MM.1S (cell line): Measurements from ENCODE around the gene MGAT2.

Experiments used
- DNase-seq: peaks from one replicate; pipeline ENCODE4 v3.0.0-alpha.2; 2015
- H2AFZ ChIP-seq: fragments of 300-600 bp; sonication (generic); 2 replicates; pipeline ENCODE4 v1.6.0; 2016; ENCODE audit warnings: antibody characterized with exemption, low read length
- H3F3A ChIP-seq: fragments of 300-600 bp; sonication (generic); 2 replicates; pipeline ENCODE4 v1.6.1; 2016; ENCODE audit warnings: mild to moderate bottlenecking, antibody characterized with exemption, low read length, moderate library complexity, mixed read lengths; ENCODE audit not compliant: insufficient read depth
- H3K27ac ChIP-seq: fragments of 300-600 bp; sonication (generic); 2 replicates; pipeline ENCODE4 v1.5.1; 2016; ENCODE audit warnings: mild to moderate bottlenecking, low read length
- H3K27me3 ChIP-seq: fragments of 300-600 bp; sonication (generic); replicated peaks from 2 replicates; pipeline ENCODE4 v1.6.0; 2016; ENCODE audit warnings: low read length; ENCODE audit not compliant: insufficient read depth
- H3K36me3 ChIP-seq: fragments of 300-600 bp; sonication (generic); replicated peaks from 2 replicates; pipeline ENCODE4 v1.6.1; 2016; ENCODE audit warnings: mild to moderate bottlenecking, low read length, mixed read lengths; ENCODE audit not compliant: insufficient read depth
- H3K4me1 ChIP-seq: fragments of 300-600 bp; sonication (generic); 2 replicates; pipeline ENCODE4 v1.6.1; 2016; ENCODE audit warnings: low read length, mixed read lengths
- H3K4me2 ChIP-seq: fragments of 300-600 bp; sonication (generic); 2 replicates; pipeline ENCODE4 v1.6.0; 2016; ENCODE audit warnings: low read depth, low read length
- H3K4me3 ChIP-seq: fragments of 300-600 bp; sonication (generic); 2 replicates; pipeline ENCODE4 v1.5.1; 2016; ENCODE audit warnings: low read length, mixed read lengths
- H3K79me2 ChIP-seq: fragments of 300-600 bp; sonication (generic); 2 replicates; pipeline ENCODE4 v1.6.1; 2016; ENCODE audit warnings: mixed run types, low read length, mixed read lengths
- H3K9ac ChIP-seq: fragments of 300-600 bp; sonication (generic); 2 replicates; pipeline ENCODE4 v1.6.1; 2016; ENCODE audit warnings: low read length, mixed read lengths
- H3K9me2 ChIP-seq: fragments of 300-600 bp; sonication (generic); replicated peaks from 2 replicates; pipeline ENCODE4 v1.6.1; 2016; ENCODE audit warnings: mild to moderate bottlenecking, low read length, mixed read lengths; ENCODE audit not compliant: insufficient read depth
- H3K9me3 ChIP-seq: fragments of 300-600 bp; sonication (generic); replicated peaks from 2 replicates; pipeline ENCODE4 v1.6.1; 2016; ENCODE audit warnings: mild to moderate bottlenecking, low read length, mixed read lengths; ENCODE audit not compliant: insufficient read depth
- H4K20me1 ChIP-seq: fragments of 300-600 bp; sonication (generic); 2 replicates; pipeline ENCODE4 v1.6.1; 2016; ENCODE audit warnings: mild to moderate bottlenecking, low read length, moderate library complexity, mixed read lengths; ENCODE audit not compliant: insufficient read depth
- CTCF ChIP-seq: fragments of 300-600 bp; sonication (generic); IDR thresholded peaks from 2 replicates; pipeline ENCODE4 v1.5.1; 2016; ENCODE audit warnings: antibody characterized with exemption, low read length, mixed read lengths
- EZH2 ChIP-seq: fragments of 300-600 bp; sonication (generic); optimal IDR thresholded peaks from 2 replicates; pipeline ENCODE3; 2017; ENCODE audit warnings: low read depth, mild to moderate bottlenecking, antibody characterized with exemption, low read length, mixed read lengths
- EZH2phosphoT487 ChIP-seq: fragments of 300-600 bp; sonication (generic); IDR thresholded peaks from 2 replicates; pipeline ENCODE4 v1.6.1; 2018; ENCODE audit warnings: antibody characterized with exemption, low read length

Gene MGAT2

DNA sequence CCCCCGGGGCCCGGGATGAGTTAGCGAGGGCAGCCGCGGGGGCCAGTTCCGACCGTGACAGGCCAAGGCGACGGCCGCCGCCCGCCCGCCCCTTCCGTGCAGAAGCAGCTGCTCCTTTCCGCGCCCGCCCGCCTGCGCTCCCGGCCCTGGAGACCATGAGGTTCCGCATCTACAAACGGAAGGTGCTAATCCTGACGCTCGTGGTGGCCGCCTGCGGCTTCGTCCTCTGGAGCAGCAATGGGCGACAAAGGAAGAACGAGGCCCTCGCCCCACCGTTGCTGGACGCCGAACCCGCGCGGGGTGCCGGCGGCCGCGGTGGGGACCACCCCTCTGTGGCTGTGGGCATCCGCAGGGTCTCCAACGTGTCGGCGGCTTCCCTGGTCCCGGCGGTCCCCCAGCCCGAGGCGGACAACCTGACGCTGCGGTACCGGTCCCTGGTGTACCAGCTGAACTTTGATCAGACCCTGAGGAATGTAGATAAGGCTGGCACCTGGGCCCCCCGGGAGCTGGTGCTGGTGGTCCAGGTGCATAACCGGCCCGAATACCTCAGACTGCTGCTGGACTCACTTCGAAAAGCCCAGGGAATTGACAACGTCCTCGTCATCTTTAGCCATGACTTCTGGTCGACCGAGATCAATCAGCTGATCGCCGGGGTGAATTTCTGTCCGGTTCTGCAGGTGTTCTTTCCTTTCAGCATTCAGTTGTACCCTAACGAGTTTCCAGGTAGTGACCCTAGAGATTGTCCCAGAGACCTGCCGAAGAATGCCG, 699 bp downstream of the MGAT2 start:
- Histone ChIP-seq H3K4me1 (no peaks in the 10 kb centered on the region), H3F3A (peaks cover 11% of the 10 kb centered on the region), H3K79me2 (peaks cover 60% of the 10 kb centered on the region), H3K36me3 (no peaks in the 10 kb centered on the region), H3K4me2 (peak overlapping the region; percentile 82), H3K9me2 (no peaks in the 10 kb centered on the region), H3K9me3 (no peaks in the 10 kb centered on the region), H3K9ac (peak overlapping the region; percentile 95), H3K27ac (peak overlapping the region; percentile 98; the same call in 1 of the 2 replicates), H3K4me3 (peak overlapping the region; percentile 81), H2AFZ (peak overlapping the region; percentile 56), H4K20me1 (no peaks in the 10 kb centered on the region), H3K27me3 (no peaks in the 10 kb centered on the region)
- TF ChIP-seq EZH2phosphoT487 (no peak), CTCF (no peak), EZH2 (no peak)
- peak; percentile 41 for DNase-seq

GRCh38 chr14:49622022-49622607, 1.5 kb downstream of the MGAT2 start:
- H3K9me2 ChIP-seq, result no peaks in the 10 kb centered on the region
- H3K79me2 ChIP-seq, result peaks cover 60% of the 10 kb centered on the region
- peak overlapping the region; percentile 98; the same call in 1 of the 2 replicates for H3K27ac ChIP-seq
- DNase-seq, result no peak
- H3F3A ChIP-seq, result peaks cover 11% of the 10 kb centered on the region
- no peak overlapping the region for H2AFZ ChIP-seq
- no peaks in the 10 kb centered on the region for H3K4me1 ChIP-seq
- H4K20me1 ChIP-seq, result no peaks in the 10 kb centered on the region
- no peaks in the 10 kb centered on the region for H3K27me3 ChIP-seq
- peak overlapping the region; percentile 95 for H3K9ac ChIP-seq
- no peaks in the 10 kb centered on the region for H3K9me3 ChIP-seq
- peak overlapping the region; percentile 81 for H3K4me3 ChIP-seq
- no peak for TF ChIP-seq EZH2
- no peak for TF ChIP-seq EZH2phosphoT487
- no peak for TF ChIP-seq CTCF
- peak overlapping the region; percentile 82 for H3K4me2 ChIP-seq
- H3K36me3 ChIP-seq, result no peaks in the 10 kb centered on the region

DNA sequence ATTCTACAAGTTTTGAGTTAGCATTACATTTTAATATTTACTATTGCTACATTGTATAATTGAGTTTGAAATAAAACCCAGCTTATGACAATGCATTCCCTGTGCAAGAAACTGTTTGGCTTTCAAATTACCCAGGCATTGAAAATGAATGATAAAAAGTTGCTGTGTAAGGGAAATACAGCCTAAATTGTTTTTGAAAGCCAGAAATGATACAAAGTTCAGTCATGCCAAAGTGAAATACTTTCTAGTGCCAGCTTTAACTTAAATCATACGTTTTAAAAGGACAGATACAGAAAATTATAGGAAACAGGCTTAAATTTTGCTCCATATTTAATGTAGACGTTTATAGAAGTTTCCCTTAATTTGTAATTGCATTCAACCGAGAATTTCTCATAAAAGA, 2.8 kb downstream of the MGAT2 start:
- H3K4me3 ChIP-seq, result peak overlapping the region; percentile 81; the same call in 1 of the 2 replicates
- no peak for DNase-seq
- no peaks in the 10 kb centered on the region for H3K36me3 ChIP-seq
- peaks cover 11% of the 10 kb centered on the region for H3F3A ChIP-seq
- H3K9me2 ChIP-seq, result no peaks in the 10 kb centered on the region
- H3K4me2 ChIP-seq, result peak overlapping the region; percentile 82
- no peaks in the 10 kb centered on the region for H3K9me3 ChIP-seq
- H3K27ac ChIP-seq, result peak overlapping the region; percentile 98; the same call in 1 of the 2 replicates
- peaks cover 54% of the 10 kb centered on the region for H3K79me2 ChIP-seq
- H3K4me1 ChIP-seq, result no peaks in the 10 kb centered on the region
- no peak overlapping the region for H2AFZ ChIP-seq
- H3K9ac ChIP-seq, result peak overlapping the region; percentile 95; the same call in 1 of the 2 replicates
- TF ChIP-seq EZH2, result no peak
- no peak for TF ChIP-seq EZH2phosphoT487
- TF ChIP-seq CTCF, result no peak
- H4K20me1 ChIP-seq, result no peaks in the 10 kb centered on the region
- H3K27me3 ChIP-seq, result no peaks in the 10 kb centered on the region
